MM.1S (cell line): ENCODE measurements around the gene VEPH1.

ENCODE experiments used
- DNase-seq: peaks from one replicate; pipeline ENCODE4 v3.0.0-alpha.2; 2015
- H2AFZ ChIP-seq: fragments of 300-600 bp; sonication (generic); 2 replicates; pipeline ENCODE4 v1.6.0; 2016; ENCODE audit warnings: antibody characterized with exemption, low read length
- H3F3A ChIP-seq: fragments of 300-600 bp; sonication (generic); 2 replicates; pipeline ENCODE4 v1.6.1; 2016; ENCODE audit warnings: mild to moderate bottlenecking, antibody characterized with exemption, low read length, moderate library complexity, mixed read lengths; ENCODE audit not compliant: insufficient read depth
- H3K27ac ChIP-seq: fragments of 300-600 bp; sonication (generic); 2 replicates; pipeline ENCODE4 v1.5.1; 2016; ENCODE audit warnings: mild to moderate bottlenecking, low read length
- H3K27me3 ChIP-seq: fragments of 300-600 bp; sonication (generic); replicated peaks from 2 replicates; pipeline ENCODE4 v1.6.0; 2016; ENCODE audit warnings: low read length; ENCODE audit not compliant: insufficient read depth
- H3K36me3 ChIP-seq: fragments of 300-600 bp; sonication (generic); replicated peaks from 2 replicates; pipeline ENCODE4 v1.6.1; 2016; ENCODE audit warnings: mild to moderate bottlenecking, low read length, mixed read lengths; ENCODE audit not compliant: insufficient read depth
- H3K4me1 ChIP-seq: fragments of 300-600 bp; sonication (generic); 2 replicates; pipeline ENCODE4 v1.6.1; 2016; ENCODE audit warnings: low read length, mixed read lengths
- H3K4me2 ChIP-seq: fragments of 300-600 bp; sonication (generic); 2 replicates; pipeline ENCODE4 v1.6.0; 2016; ENCODE audit warnings: low read depth, low read length
- H3K4me3 ChIP-seq: fragments of 300-600 bp; sonication (generic); 2 replicates; pipeline ENCODE4 v1.5.1; 2016; ENCODE audit warnings: low read length, mixed read lengths
- H3K79me2 ChIP-seq: fragments of 300-600 bp; sonication (generic); 2 replicates; pipeline ENCODE4 v1.6.1; 2016; ENCODE audit warnings: mixed run types, low read length, mixed read lengths
- H3K9ac ChIP-seq: fragments of 300-600 bp; sonication (generic); 2 replicates; pipeline ENCODE4 v1.6.1; 2016; ENCODE audit warnings: low read length, mixed read lengths
- H3K9me2 ChIP-seq: fragments of 300-600 bp; sonication (generic); replicated peaks from 2 replicates; pipeline ENCODE4 v1.6.1; 2016; ENCODE audit warnings: mild to moderate bottlenecking, low read length, mixed read lengths; ENCODE audit not compliant: insufficient read depth
- H3K9me3 ChIP-seq: fragments of 300-600 bp; sonication (generic); replicated peaks from 2 replicates; pipeline ENCODE4 v1.6.1; 2016; ENCODE audit warnings: mild to moderate bottlenecking, low read length, mixed read lengths; ENCODE audit not compliant: insufficient read depth
- H4K20me1 ChIP-seq: fragments of 300-600 bp; sonication (generic); 2 replicates; pipeline ENCODE4 v1.6.1; 2016; ENCODE audit warnings: mild to moderate bottlenecking, low read length, moderate library complexity, mixed read lengths; ENCODE audit not compliant: insufficient read depth
- CTCF ChIP-seq: fragments of 300-600 bp; sonication (generic); IDR thresholded peaks from 2 replicates; pipeline ENCODE4 v1.5.1; 2016; ENCODE audit warnings: antibody characterized with exemption, low read length, mixed read lengths
- EZH2 ChIP-seq: fragments of 300-600 bp; sonication (generic); optimal IDR thresholded peaks from 2 replicates; pipeline ENCODE3; 2017; ENCODE audit warnings: low read depth, mild to moderate bottlenecking, antibody characterized with exemption, low read length, mixed read lengths
- EZH2phosphoT487 ChIP-seq: fragments of 300-600 bp; sonication (generic); IDR thresholded peaks from 2 replicates; pipeline ENCODE4 v1.6.1; 2018; ENCODE audit warnings: antibody characterized with exemption, low read length

VEPH1 gene

DNA sequence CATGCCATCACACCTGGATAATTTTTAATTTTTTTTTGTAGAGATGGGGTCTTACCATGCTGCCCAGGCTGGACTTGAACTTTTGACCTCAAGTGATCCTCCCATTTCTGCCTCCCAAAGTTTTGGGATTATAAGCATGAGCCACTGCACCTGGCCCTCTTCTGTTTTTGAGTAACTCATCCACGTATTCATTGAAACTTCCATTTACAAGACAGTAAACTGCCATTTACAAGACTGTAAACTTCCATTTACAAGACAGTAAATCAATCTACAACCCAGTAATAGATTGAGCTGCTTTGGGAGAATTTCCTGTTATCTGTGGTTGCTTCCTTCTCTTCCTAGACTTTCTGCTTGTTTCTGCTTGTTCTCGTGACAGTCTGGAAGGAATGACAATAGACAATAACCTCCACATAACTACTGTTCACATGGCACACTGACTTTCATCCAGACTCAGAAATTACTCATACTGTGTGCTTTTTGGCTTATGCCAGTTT, 228.5 kb downstream of the VEPH1 start:
- H3K27ac ChIP-seq = no peak overlapping the region
- no peaks in the 10 kb centered on the region for H3K9me3 ChIP-seq
- H3K36me3 ChIP-seq = no peaks in the 10 kb centered on the region
- H3K4me3 ChIP-seq = no peak overlapping the region
- no peaks in the 10 kb centered on the region for H3K27me3 ChIP-seq
- H4K20me1 ChIP-seq = no peaks in the 10 kb centered on the region
- no peaks in the 10 kb centered on the region for H3F3A ChIP-seq
- H3K9me2 ChIP-seq = no peaks in the 10 kb centered on the region
- no peak overlapping the region for H2AFZ ChIP-seq
- no peak for DNase-seq
- no peak overlapping the region for H3K9ac ChIP-seq
- H3K4me2 ChIP-seq = no peak overlapping the region
- no peaks in the 10 kb centered on the region for H3K4me1 ChIP-seq
- H3K79me2 ChIP-seq = no peaks in the 10 kb centered on the region
- TF ChIP-seq EZH2phosphoT487 (no peak), EZH2 (no peak), CTCF (no peak)

GRCh38 chr3:157271283-157271882, 231.8 kb downstream of the VEPH1 start:
- no peak for TF ChIP-seq EZH2
- TF ChIP-seq CTCF = no peak
- TF ChIP-seq EZH2phosphoT487 = no peak
- no peak for DNase-seq
- no peaks in the 10 kb centered on the region for H3K9me2 ChIP-seq
- H3K9me3 ChIP-seq = no peaks in the 10 kb centered on the region
- no peak overlapping the region for H3K4me3 ChIP-seq
- H3K36me3 ChIP-seq = no peaks in the 10 kb centered on the region
- H3K4me2 ChIP-seq = no peak overlapping the region
- no peaks in the 10 kb centered on the region for H3F3A ChIP-seq
- no peaks in the 10 kb centered on the region for H3K27me3 ChIP-seq
- no peaks in the 10 kb centered on the region for H3K4me1 ChIP-seq
- H2AFZ ChIP-seq = no peak overlapping the region
- H3K9ac ChIP-seq = no peak overlapping the region
- H4K20me1 ChIP-seq = no peaks in the 10 kb centered on the region
- no peak overlapping the region for H3K27ac ChIP-seq
- no peaks in the 10 kb centered on the region for H3K79me2 ChIP-seq

- H3K27ac ChIP-seq = no peak overlapping the region
- no peaks in the 10 kb centered on the region for H3K4me1 ChIP-seq
- no peaks in the 10 kb centered on the region for H3K79me2 ChIP-seq
- no peaks in the 10 kb centered on the region for H3F3A ChIP-seq
- H3K4me2 ChIP-seq = no peak overlapping the region
- no peaks in the 10 kb centered on the region for H3K27me3 ChIP-seq
- no peaks in the 10 kb centered on the region for H3K36me3 ChIP-seq
- H3K9ac ChIP-seq = no peak overlapping the region
- H4K20me1 ChIP-seq = no peaks in the 10 kb centered on the region
- no peaks in the 10 kb centered on the region for H3K9me2 ChIP-seq
- no peak overlapping the region for H3K4me3 ChIP-seq
- TF ChIP-seq EZH2 (no peak), EZH2phosphoT487 (no peak), CTCF (no peak)
- DNase-seq = no peak
- H3K9me3 ChIP-seq = no peaks in the 10 kb centered on the region
- no peak overlapping the region for H2AFZ ChIP-seq
Observed at GRCh38 chr3:157268026-157268425, 235.2 kb downstream of the VEPH1 start.
